ENCODE measurements around the gene SNTG2.

SNTG2 gene

GRCh38 chr2:1249897-1250687, 299.4 kb downstream of the SNTG2 start:
- no peak for DNase-seq

- no peak for DNase-seq
Measured at GRCh38 chr2:1251520-1251919, 300.9 kb downstream of the SNTG2 start.

- no peak for DNase-seq
Measured at GRCh38 chr2:1253629-1254028, 303.0 kb downstream of the SNTG2 start.

- DNase-seq = no peak
Measured at GRCh38 chr2:1254662-1255343, 304.2 kb downstream of the SNTG2 start.

- DNase-seq = no peak
Measured at GRCh38 chr2:1256632-1257324, 306.1 kb downstream of the SNTG2 start.

GRCh38 chr2:1257334-1257733, 306.7 kb downstream of the SNTG2 start:
- no peak for DNase-seq

GRCh38 chr2:1259746-1260145, 309.1 kb downstream of the SNTG2 start:
- no peak for DNase-seq

GRCh38 chr2:1262609-1263008, 312.0 kb downstream of the SNTG2 start:
- no peak for DNase-seq

- no peak for DNase-seq
Measured at GRCh38 chr2:1265454-1265853, 314.8 kb downstream of the SNTG2 start.

GRCh38 chr2:1266351-1266750, 315.7 kb downstream of the SNTG2 start:
- DNase-seq = no peak

- DNase-seq = no peak
Measured at GRCh38 chr2:1268034-1268433, 317.4 kb downstream of the SNTG2 start.

GRCh38 chr2:1269812-1270211, 319.2 kb downstream of the SNTG2 start:
- no peak for DNase-seq

- no peak for DNase-seq
Measured at GRCh38 chr2:1272835-1273234, 322.2 kb downstream of the SNTG2 start.

GRCh38 chr2:1277634-1278033, 327.0 kb downstream of the SNTG2 start:
- no peak for DNase-seq

GRCh38 chr2:1278125-1278524, 327.5 kb downstream of the SNTG2 start:
- no peak for DNase-seq

GRCh38 chr2:1278861-1279260, 328.2 kb downstream of the SNTG2 start:
- DNase-seq = no peak

- DNase-seq = no peak
Measured at GRCh38 chr2:1282552-1282951, 331.9 kb downstream of the SNTG2 start.

GRCh38 chr2:1283020-1283801, 332.6 kb downstream of the SNTG2 start:
- DNase-seq = no peak

GRCh38 chr2:1283871-1284270, 333.2 kb downstream of the SNTG2 start:
- no peak for DNase-seq

GRCh38 chr2:1286929-1287328, 336.3 kb downstream of the SNTG2 start:
- DNase-seq = no peak

- no peak for DNase-seq
Measured at GRCh38 chr2:1287427-1287826, 336.8 kb downstream of the SNTG2 start.

- no peak for DNase-seq
Measured at GRCh38 chr2:1294900-1295299, 344.3 kb downstream of the SNTG2 start.

GRCh38 chr2:1295740-1296139, 345.1 kb downstream of the SNTG2 start:
- no peak for DNase-seq
